Mucosa of descending colon (tissue), 3 donors: ENCODE results near the gene RELN. TPM values are rescaled to one million over a fixed set of nuclear protein-coding genes. Genes with fewer than 3 reads are reported as not detected.

Experiments used
- ATAC-seq: fragments of 200-7000 bp; cut with Tn5 transposase; one replicate; pipeline ENCODE4 v1.9.1; 2020; ENCODE audit warnings: mild to moderate bottlenecking, moderate library complexity
- DNase-seq, 3 donors: peaks; one replicate each; pipeline ENCODE4 v3.0.0-alpha.2; 2020
- H3K36me3 ChIP-seq: fragments of 200-600 bp; one replicate; pipeline ENCODE4 v1.8.0; 2021; ENCODE audit warnings: low read depth, mild to moderate bottlenecking
- H3K4me1 ChIP-seq: fragments of 200-600 bp; one replicate; pipeline ENCODE4 v1.8.0; 2021; ENCODE audit warnings: low read depth, mild to moderate bottlenecking
- H3K4me3 ChIP-seq: fragments of 200-600 bp; one replicate; pipeline ENCODE4 v1.8.0; 2021; ENCODE audit warnings: mild to moderate bottlenecking
- H3K9me3 ChIP-seq: fragments of 200-600 bp; one replicate; pipeline ENCODE4 v1.8.0; 2021; ENCODE audit warnings: mild to moderate bottlenecking
- intact Hi-C, 2 donors: fragments of 100-400 bp; cut with DNase I in 1 of 2; cut with micrococcal nuclease in 1 of 2; formaldehyde crosslinking; loops; one replicate each; pipeline versions ENCODE4 v1.11.0 to v1.11.1; 2022; cut with DNase I, micrococcal nuclease
- total RNA-seq, 3 donors: library from RNA; stranded (reverse); fragmentation: NEBNext Ultra II Directional in 2 of 3; extraction: Animal tissue kit (Norgen Biotek cat#: 25700) in 2 of 3; gene quantifications; one replicate each; pipeline versions ENCODE4 v1.2.1 to v1.2.4, GENCODE V29; 2021 to 2023
- TF ChIP-seq, protein P1 (sequence below): fragments of 200-600 bp; IDR thresholded peaks from one replicate; pipeline ENCODE4 v1.8.0; 2022; ENCODE audit warnings: antibody characterized with exemption, mild to moderate bottlenecking
- donor health status: DM: no; HTN: no; CAD: no; lungs with moderate emphysema.
- donor health status: DM: no; HTN: no; CAD: no.
- donor health status: DM: no; HTN: yes; CAD: no.

Gene RELN
- total RNA-seq, 3 donors from 2014 or later: 1.1 to 4.4 (median 2.4) TPM

DNA sequence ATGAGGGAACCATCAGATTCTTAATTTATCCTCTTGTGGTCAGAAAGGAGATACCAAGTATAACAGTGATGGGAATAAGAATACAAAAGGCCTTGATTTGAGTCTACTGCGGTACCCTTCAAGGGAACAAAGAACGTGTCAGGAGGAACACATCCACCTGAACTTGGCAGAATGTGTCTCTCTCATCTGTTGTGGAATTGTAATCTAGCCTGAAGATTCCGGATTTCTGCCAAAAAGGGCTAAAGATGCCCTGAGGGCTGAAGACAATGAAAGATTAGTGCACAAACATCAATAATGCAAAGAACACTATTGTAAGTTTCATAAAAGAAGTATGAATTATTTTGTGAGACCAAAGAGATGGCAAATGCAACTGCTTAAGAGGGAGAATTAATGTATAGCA, 134.8 kb downstream of the RELN start:
- Histone ChIP-seq H3K9me3 (no peaks in the 10 kb centered on the region), H3K4me1 (no peaks in the 10 kb centered on the region), H3K36me3 (no peaks in the 10 kb centered on the region), H3K4me3 (no peak overlapping the region)
- TF ChIP-seq, protein P1, sequence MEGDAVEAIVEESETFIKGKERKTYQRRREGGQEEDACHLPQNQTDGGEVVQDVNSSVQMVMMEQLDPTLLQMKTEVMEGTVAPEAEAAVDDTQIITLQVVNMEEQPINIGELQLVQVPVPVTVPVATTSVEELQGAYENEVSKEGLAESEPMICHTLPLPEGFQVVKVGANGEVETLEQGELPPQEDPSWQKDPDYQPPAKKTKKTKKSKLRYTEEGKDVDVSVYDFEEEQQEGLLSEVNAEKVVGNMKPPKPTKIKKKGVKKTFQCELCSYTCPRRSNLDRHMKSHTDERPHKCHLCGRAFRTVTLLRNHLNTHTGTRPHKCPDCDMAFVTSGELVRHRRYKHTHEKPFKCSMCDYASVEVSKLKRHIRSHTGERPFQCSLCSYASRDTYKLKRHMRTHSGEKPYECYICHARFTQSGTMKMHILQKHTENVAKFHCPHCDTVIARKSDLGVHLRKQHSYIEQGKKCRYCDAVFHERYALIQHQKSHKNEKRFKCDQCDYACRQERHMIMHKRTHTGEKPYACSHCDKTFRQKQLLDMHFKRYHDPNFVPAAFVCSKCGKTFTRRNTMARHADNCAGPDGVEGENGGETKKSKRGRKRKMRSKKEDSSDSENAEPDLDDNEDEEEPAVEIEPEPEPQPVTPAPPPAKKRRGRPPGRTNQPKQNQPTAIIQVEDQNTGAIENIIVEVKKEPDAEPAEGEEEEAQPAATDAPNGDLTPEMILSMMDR: no peak
- intact Hi-C loops: no loop called here
- DNase-seq: no peak
- no peak for ATAC-seq

DNA sequence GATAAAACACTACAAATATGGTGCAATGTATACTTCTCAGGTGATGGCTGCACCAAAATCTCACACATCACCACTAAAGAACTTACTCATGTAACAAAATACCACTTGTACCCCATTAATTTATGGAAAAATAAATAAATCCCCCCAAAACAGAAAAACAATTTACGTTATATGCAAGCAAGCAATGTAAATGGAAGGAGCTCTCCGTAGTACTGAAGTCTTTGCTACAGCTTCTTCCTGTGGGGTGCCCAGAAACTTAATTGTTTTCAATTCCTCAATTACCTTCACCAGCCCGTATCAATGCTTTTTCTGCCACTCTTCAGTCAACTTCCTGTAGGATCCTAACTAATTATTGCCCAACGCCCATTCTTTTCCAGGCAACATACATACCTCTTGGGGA, 138.1 kb downstream of the RELN start:
- H3K4me1 ChIP-seq: no peaks in the 10 kb centered on the region
- no peak overlapping the region for H3K4me3 ChIP-seq
- no peak for DNase-seq
- H3K9me3 ChIP-seq: no peaks in the 10 kb centered on the region
- no peak for ATAC-seq
- TF ChIP-seq, protein P1: no peak
- intact Hi-C loops: no loop called here
- no peaks in the 10 kb centered on the region for H3K36me3 ChIP-seq

DNA sequence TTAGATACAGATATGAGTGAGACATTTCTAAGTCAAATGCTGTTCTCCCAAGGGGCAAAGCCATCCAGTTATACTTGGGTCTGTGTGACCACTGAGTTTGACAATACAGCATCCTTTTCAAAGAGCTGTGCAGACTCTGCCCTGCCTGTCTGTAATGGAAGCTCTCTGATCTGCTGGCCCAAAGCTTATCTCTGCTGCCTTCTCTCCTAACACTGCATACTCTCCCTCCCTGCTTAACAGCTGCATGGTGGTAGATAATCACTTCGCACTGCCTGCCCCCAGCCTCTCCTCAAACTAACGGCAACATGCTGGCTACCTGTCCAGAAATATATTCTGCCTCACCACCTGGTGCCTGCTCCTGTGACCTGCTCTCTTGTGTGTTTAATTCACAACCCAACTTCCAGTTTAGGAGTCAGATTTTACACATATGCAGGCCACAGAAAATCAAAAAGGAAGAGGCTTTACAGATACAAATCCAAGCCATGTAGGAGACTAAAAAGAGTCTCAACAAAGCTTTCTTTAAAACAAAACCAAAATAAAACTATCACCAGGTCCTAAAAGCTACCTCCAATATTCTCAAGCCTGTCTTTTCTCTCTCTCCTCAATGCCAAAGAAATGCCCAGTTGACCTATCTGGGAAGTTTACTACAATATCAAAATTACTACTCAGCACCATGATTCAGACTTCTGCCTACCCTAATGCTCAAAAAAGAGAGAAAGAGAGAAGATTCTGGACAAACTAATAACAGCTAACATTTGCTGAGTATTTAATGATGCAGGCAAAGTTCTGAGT, 145.6 kb downstream of the RELN start:
- Histone ChIP-seq H3K4me1 (no peaks in the 10 kb centered on the region), H3K36me3 (no peaks in the 10 kb centered on the region), H3K4me3 (no peak overlapping the region), H3K9me3 (no peaks in the 10 kb centered on the region)
- intact Hi-C loops: no loop called here
- DNase-seq (no peak), ATAC-seq (no peak)
- TF ChIP-seq, protein P1: no peak

DNA sequence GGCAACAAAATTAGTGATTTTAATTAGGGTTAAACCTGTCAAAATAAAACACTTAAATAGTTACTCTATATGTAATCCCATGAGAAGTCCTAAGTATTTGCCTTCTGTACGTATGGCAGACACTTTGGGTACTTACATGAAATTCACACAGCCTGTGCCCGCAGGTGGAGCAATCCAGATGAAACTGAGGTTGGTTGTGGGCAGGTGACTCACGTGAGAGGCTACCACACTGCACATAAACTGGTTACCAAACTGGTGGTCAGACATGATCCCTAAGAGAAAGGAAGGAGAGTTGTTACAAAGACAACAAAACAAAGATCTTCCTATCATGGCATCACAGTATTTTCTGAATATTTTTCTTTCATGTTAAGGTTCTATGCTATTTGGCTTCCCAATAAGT, 156.1 kb downstream of the RELN start:
- intact Hi-C loops: no loop called here
- DNase-seq: no peak
- no peak for ATAC-seq
- Histone ChIP-seq H3K4me3 (no peak overlapping the region), H3K36me3 (no peaks in the 10 kb centered on the region), H3K4me1 (no peaks in the 10 kb centered on the region), H3K9me3 (no peaks in the 10 kb centered on the region)
- TF ChIP-seq, protein P1: no peak

DNA sequence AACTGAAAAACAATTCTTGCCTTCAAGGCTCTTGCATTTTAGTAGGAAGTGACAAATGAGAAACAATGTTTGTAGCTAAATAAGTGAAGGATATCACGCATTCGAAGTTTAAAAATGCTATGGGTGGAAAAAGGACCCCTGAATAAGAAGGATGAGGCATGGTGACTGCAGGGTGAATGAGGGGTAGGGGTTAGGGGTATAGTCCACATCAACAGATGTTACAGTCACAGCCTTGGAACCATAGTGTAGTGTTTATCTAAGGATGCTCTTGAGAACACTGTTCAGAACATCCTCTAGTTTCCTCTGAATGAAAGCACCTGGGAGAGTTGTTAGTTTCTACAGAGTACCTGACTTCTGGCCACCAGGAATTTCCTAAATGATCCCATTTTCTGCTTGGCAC, 157.0 kb downstream of the RELN start:
- Histone ChIP-seq H3K36me3 (no peaks in the 10 kb centered on the region), H3K9me3 (no peaks in the 10 kb centered on the region), H3K4me1 (no peaks in the 10 kb centered on the region), H3K4me3 (no peak overlapping the region)
- intact Hi-C loops: no loop called here
- TF ChIP-seq, protein P1: no peak
- no peak for DNase-seq
- no peak for ATAC-seq
